B cell (primary cell): Measurements from ENCODE around the gene LZTS2. TPM values are rescaled to one million over a fixed set of nuclear protein-coding genes. Genes with fewer than 3 reads are reported as not detected.

ENCODE experiments used
- ATAC-seq: fragments of 200-7000 bp; cut with Tn5 transposase; one replicate; pipeline ENCODE4 v1.10.0; 2021; ENCODE audit warnings: low read depth, mild to moderate bottlenecking, moderate number of reproducible peaks, moderate library complexity
- CTCF ChIA-PET: fragments of 350-600 bp; sonication (Branson Sonifier 250); formaldehyde crosslinking; loops from one replicate; lab custom pipeline; 2021; ENCODE audit warnings: antibody characterized with exemption, inconsistent platforms; lab: Charles Lee
- POLR2A ChIA-PET: fragments of 350-600 bp; sonication (Branson Sonifier 250); formaldehyde crosslinking; loops from one replicate; lab custom pipeline; 2021; ENCODE audit warnings: antibody characterized with exemption; lab: Charles Lee
- DNase-seq: peaks from one replicate; pipeline ENCODE4 v3.0.0; 2013
- H2AFZ ChIP-seq: 2 replicates; pipeline ENCODE4 v1.6.1; 2012; ENCODE audit warnings: mild to moderate bottlenecking, low read depth, low read length; ENCODE audit not compliant: insufficient read depth, poor library complexity, severe bottlenecking
- H3K27ac ChIP-seq, 2 donors: 1 replicate in 1 of 2; 2 replicates in 1 of 2; pipeline ENCODE4 v1.5.1; 2012 to 2013; ENCODE audit warnings: low read length in 2 of 2, mild to moderate bottlenecking in 2 of 2, moderate library complexity in 1 of 2
- H3K27me3 ChIP-seq, 4 experiments: fragments of 200-600 bp in 1 of 4; sonication (generic) in 1 of 4; replicated peaks in 1 of 4; 1 replicate in 2 of 4; 2 replicates in 2 of 4; pipeline versions ENCODE4 v1.6.1 to v1.7.0; 2013 to 2016; ENCODE audit warnings: low read length in 3 of 4, mild to moderate bottlenecking in 2 of 4, mixed read lengths in 1 of 4, moderate library complexity in 1 of 4; ENCODE audit not compliant: insufficient read depth in 4 of 4, control insufficient read depth in 3 of 4; ENCODE audit errors: control extremely low read depth in 1 of 4
- H3K36me3 ChIP-seq, 2 experiments: replicated peaks in 1 of 2; 1 replicate in 1 of 2; 2 replicates in 1 of 2; pipeline versions ENCODE4 v1.6.1 to v1.7.1; 2013; ENCODE audit warnings: low read length in 1 of 2; ENCODE audit not compliant: insufficient read depth in 2 of 2, control insufficient read depth in 1 of 2; ENCODE audit errors: control extremely low read depth in 1 of 2, extremely low read depth in 1 of 2
- H3K4me1 ChIP-seq, 2 donors: fragments of 200-600 bp in 1 of 2; sonication (generic) in 1 of 2; 1 replicate in 1 of 2; 2 replicates in 1 of 2; pipeline versions ENCODE4 v1.5.1 to v1.6.1; 2013 to 2017; ENCODE audit warnings: low read length in 2 of 2; ENCODE audit not compliant: control insufficient read depth in 2 of 2, insufficient read depth in 2 of 2
- H3K4me2 ChIP-seq: replicated peaks from 2 replicates; pipeline ENCODE3; 2012; ENCODE audit warnings: mild to moderate bottlenecking, low read depth, low read length; ENCODE audit not compliant: poor library complexity, severe bottlenecking
- H3K4me3 ChIP-seq, 5 experiments: fragments of 200-600 bp in 1 of 5; sonication (generic) in 1 of 5; 1 replicate in 3 of 5; 2 replicates in 2 of 5; pipeline versions ENCODE4 v1.5.1 to v1.7.0; 2011 to 2016; ENCODE audit warnings: low read length in 4 of 5, mild to moderate bottlenecking in 4 of 5, low read depth in 2 of 5, control low read depth in 1 of 5, moderate library complexity in 1 of 5; ENCODE audit not compliant: insufficient read depth in 1 of 5; ENCODE audit errors: control extremely low read depth in 1 of 5, extremely low read depth in 1 of 5
- H3K79me2 ChIP-seq: fragments of 200-600 bp; sonication (generic); one replicate; pipeline ENCODE4 v1.6.0; 2016; ENCODE audit warnings: low read length; ENCODE audit not compliant: control insufficient read depth, insufficient read depth
- H3K9ac ChIP-seq: fragments of 200-600 bp; sonication (generic); 2 replicates; pipeline ENCODE4 v1.6.1; 2017; ENCODE audit warnings: mild to moderate bottlenecking, low read length, moderate library complexity
- H3K9me3 ChIP-seq, 3 donors: one replicate each; pipeline versions ENCODE4 v1.6.1 to v1.7.1; 2013; ENCODE audit warnings: low read length in 2 of 3; ENCODE audit not compliant: control insufficient read depth in 2 of 3, insufficient read depth in 1 of 3; ENCODE audit errors: control extremely low read depth in 1 of 3
- H4K20me1 ChIP-seq: 2 replicates; pipeline ENCODE4 v1.6.0; 2012; ENCODE audit warnings: mild to moderate bottlenecking, low read length; ENCODE audit not compliant: insufficient read depth, control insufficient read depth, poor library complexity, severe bottlenecking
- H3K27ac Mint-ChIP-seq: one replicate; pipeline ENCODE4 v1.8.0; 2021; ENCODE audit warnings: mixed read lengths
- H3K27me3 Mint-ChIP-seq: one replicate; pipeline ENCODE4 v1.8.0; 2021; ENCODE audit warnings: mixed read lengths
- H3K4me1 Mint-ChIP-seq: one replicate; pipeline ENCODE4 v1.8.0; 2021; ENCODE audit warnings: mixed read lengths
- H3K4me3 Mint-ChIP-seq: one replicate; pipeline ENCODE4 v1.8.0; 2021; ENCODE audit warnings: mixed read lengths
- H3K9me3 Mint-ChIP-seq: one replicate; pipeline ENCODE4 v1.8.0; 2022; ENCODE audit warnings: mixed read lengths; ENCODE audit not compliant: insufficient read depth
- CTCF ChIP-seq: fragments of 200-600 bp; IDR thresholded peaks from one replicate; pipeline ENCODE4 v1.8.0; 2022; ENCODE audit warnings: antibody characterized with exemption, mild to moderate bottlenecking
- EZH2 ChIP-seq: IDR thresholded peaks from 2 replicates; pipeline ENCODE4 v1.6.1; 2012; ENCODE audit warnings: borderline replicate concordance, low read depth, mild to moderate bottlenecking, moderate library complexity, low read length; ENCODE audit not compliant: insufficient read depth, poor library complexity, severe bottlenecking
- WGBS: methylation state at CpG from one replicate; pipeline ENCODE4 v1.1.5; 2013; ENCODE audit warnings: missing lambda C conversion rate; ENCODE audit not compliant: insufficient coverage; 5-methylcytosine and 5-hydroxymethylcytosine counted together
- intact Hi-C: fragments of 100-400 bp; cut with micrococcal nuclease; formaldehyde crosslinking; loops from one replicate; pipeline ENCODE4 v1.10.0; 2022
- polyA plus RNA-seq: library from polyadenylated mRNA; depleted of rRNA; stranded (reverse); fragments of >200 nt; gene quantifications from 2 replicates; pipeline ENCODE4 v1.2.3, GENCODE V29; 2012
- total RNA-seq, 2 donors: library from RNA; stranded (reverse); fragments of 120-200 nt in 1 of 2; gene quantifications; 1 replicate in 1 of 2; 2 replicates in 1 of 2; pipeline versions ENCODE4 v1.2.3 to v1.2.4, GENCODE V29; 2013 to 2022

The LZTS2 gene
- total and polyA plus RNA-seq, 2 donors (not counting 1 experiment from before 2014, with no cell fraction given): 23.2 to 36.9 TPM

- Histone ChIP-seq H3K27me3 (no peaks in the 10 kb centered on the region), H3K36me3 (peaks cover 4 to 16% of the 10 kb centered on the region in 2 experiments), H2AFZ (peak overlapping the region; percentile 58), H4K20me1 (no peaks in the 10 kb centered on the region), H3K4me2 (peak overlapping the region; percentile 96), H3K4me3 (peak overlapping the region in 4 of 5 experiments; percentile 16 to 60 (median 48)), H3K9me3 (no peaks in the 10 kb centered on the region), H3K27ac (no peak overlapping the region), H3K4me1 (peaks cover 13 to 17% of the 10 kb centered on the region in 2 donors), H3K79me2 (no peaks in the 10 kb centered on the region), H3K9ac (peak overlapping the region; percentile 42)
- POLR2A ChIA-PET: no interaction called here
- ATAC-seq (no peak), DNase-seq (no peak)
- Mint-ChIP-seq H3K27me3 (no peaks in the 10 kb centered on the region), H3K27ac (no peak overlapping the region), H3K4me3 (peak overlapping the region; percentile 63), H3K9me3 (no peaks in the 10 kb centered on the region), H3K4me1 (peaks cover 16% of the 10 kb centered on the region)
- TF ChIP-seq CTCF (no peak), EZH2 (no peak)
- intact Hi-C loops: no loop called here
- WGBS: 40% methylated on average over 7 of the region's 9 CpGs
- CTCF ChIA-PET: interaction anchor here (1.0 to 5.4 kb wide), 8 partner anchors 11 to 49 kb away, joined by 3 to 25 read pairs (median 4); partner anchors contain the start of gene LZTS2
These were observed 30.8 kb upstream of the LZTS2 start for GRCh38 chr10:100968863-100969186.
